SJSA1 (cell line): ENCODE data around the gene CDK15. TPM values are rescaled to one million over a fixed set of nuclear protein-coding genes. Genes with fewer than 3 reads are reported as not detected.
"Not testable (repeated sequence)": the region's sequence is repeated elsewhere in the genome, so short reads cannot be mapped to it uniquely, and the experiment has no call there.

Experiments used
- DNase-seq, 2 experiments: peaks; one replicate each; pipeline ENCODE4 v3.0.0-alpha.2; 2015 to 2020; ENCODE audit warnings: low spot score in 2 of 2, low read depth in 1 of 2
- H3K27ac ChIP-seq: fragments of 250-450 bp; sonication (Bioruptor Pico); 2 replicates; pipeline ENCODE4 v1.5.1; 2020; ENCODE audit warnings: mild to moderate bottlenecking, moderate library complexity
- H3K27me3 ChIP-seq: fragments of 250-450 bp; sonication (Bioruptor Pico); replicated peaks from 2 replicates; pipeline ENCODE4 v1.5.1; 2020; ENCODE audit warnings: mild to moderate bottlenecking, moderate library complexity
- H3K36me3 ChIP-seq: fragments of 250-450 bp; sonication (Bioruptor Pico); 2 replicates; pipeline ENCODE4 v1.5.1; 2020; ENCODE audit warnings: mild to moderate bottlenecking
- H3K4me1 ChIP-seq: fragments of 250-450 bp; sonication (Bioruptor Pico); replicated peaks from 2 replicates; pipeline ENCODE4 v1.6.1; 2021; ENCODE audit warnings: mild to moderate bottlenecking
- H3K4me3 ChIP-seq: fragments of 250-450 bp; sonication (Bioruptor Pico); 2 replicates; pipeline ENCODE4 v1.5.1; 2020; ENCODE audit warnings: mild to moderate bottlenecking
- H3K9me3 ChIP-seq: fragments of 250-450 bp; sonication (Bioruptor Pico); replicated peaks from 2 replicates; pipeline ENCODE4 v1.5.1; 2020; ENCODE audit warnings: mild to moderate bottlenecking
- total RNA-seq: library from RNA; depleted of rRNA; stranded (reverse); fragments of >200 nt; shearing (Covaris generic); gene quantifications from 2 replicates; pipeline ENCODE4 v1.2.3, GENCODE V29; 2014

CDK15 gene
- total RNA-seq, 1 experiment from 2014 or later: 29.4 TPM

DNA sequence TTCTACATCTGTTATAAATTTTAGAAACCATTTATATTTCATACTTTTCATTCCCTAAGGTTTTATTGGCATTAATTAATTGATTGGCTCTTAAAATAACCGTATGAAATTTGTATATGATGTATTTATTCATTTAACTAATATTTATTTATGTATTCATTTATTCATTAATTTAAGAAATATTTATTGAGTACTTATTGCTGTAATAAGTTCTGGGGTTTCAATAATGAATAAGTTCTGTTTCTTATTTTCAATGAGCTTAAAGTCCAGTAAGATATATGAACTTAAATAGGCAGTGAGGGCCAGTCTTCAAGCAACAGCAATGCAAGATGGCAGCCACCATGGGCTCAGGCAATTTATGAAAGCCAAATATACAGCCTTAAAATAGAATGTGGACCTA, 17.9 kb downstream of the CDK15 start:
- Histone ChIP-seq H3K36me3 (no peaks in the 10 kb centered on the region), H3K27ac (no peak overlapping the region), H3K4me3 (no peak overlapping the region), H3K4me1 (peaks cover 8% of the 10 kb centered on the region; the same call in 1 of the 2 replicates), H3K27me3 (no peaks in the 10 kb centered on the region), H3K9me3 (no peaks in the 10 kb centered on the region)
- DNase-seq: no peak

DNA sequence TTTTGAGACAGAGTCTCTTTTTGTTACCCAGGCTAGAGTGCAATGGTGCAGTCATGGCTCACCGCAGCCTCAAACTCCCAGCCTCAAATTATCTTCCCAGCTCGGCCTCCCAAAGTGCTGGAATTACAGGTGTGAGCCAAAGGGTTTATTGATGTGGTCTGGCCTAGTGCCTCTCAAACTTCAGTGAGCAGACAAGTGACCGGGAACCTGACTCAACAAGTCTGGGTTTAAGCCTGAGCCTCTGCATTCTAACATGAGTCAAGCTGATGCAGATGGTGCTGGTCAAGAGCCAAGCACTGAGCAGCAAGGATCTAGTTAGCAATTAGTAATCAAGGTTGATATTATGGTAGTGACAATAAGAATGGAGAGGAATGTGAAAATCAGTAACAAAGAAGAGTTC, 21.3 kb downstream of the CDK15 start:
- H3K9me3 ChIP-seq: no peaks in the 10 kb centered on the region; the same call in 1 of the 2 replicates
- H3K27me3 ChIP-seq: no peaks in the 10 kb centered on the region
- H3K36me3 ChIP-seq: no peaks in the 10 kb centered on the region
- H3K4me3 ChIP-seq: no peak overlapping the region
- no peak for DNase-seq
- peaks cover 20% of the 10 kb centered on the region for H3K4me1 ChIP-seq
- no peak overlapping the region for H3K27ac ChIP-seq

DNA sequence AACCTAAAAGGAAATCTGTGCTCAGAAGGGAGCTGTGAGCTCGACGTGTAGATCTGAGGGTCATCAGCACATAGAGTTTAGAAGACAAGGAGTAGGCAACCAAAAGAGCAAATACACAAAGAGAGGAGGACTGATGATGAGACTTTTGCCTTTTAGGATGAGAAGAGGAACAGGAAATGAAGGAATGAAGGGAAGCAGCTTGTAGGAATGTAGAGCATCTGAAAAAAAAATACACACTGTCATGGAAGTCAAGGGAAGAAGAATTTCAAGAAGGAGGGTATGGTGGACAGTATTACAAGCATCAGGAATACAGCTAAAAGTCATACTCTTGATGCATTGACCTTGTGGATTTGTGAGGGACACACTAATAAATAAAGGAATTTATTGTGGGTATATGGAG, 21.9 kb downstream of the CDK15 start:
- no peak for DNase-seq
- Histone ChIP-seq H3K27ac (no peak overlapping the region), H3K9me3 (no peaks in the 10 kb centered on the region; the same call in 1 of the 2 replicates)

DNA sequence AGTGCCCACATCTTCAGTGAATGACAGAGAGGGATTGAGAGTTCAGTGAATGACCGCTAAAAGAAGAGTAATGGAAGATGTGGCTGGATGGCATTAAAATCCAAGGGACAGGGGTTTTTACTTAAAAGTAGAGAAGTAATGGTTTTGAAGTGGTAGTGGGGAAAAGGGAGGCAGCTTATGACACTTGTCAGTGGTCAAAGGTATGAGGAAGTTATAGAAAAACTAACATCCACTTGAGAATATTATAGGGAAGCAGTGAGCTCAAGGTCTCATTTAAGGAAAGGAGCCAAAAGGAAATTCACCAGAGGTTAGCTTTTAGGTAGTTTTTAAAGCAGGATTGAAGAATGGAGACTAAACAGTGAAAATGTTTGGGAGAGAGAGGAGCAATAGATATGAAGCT, 24.3 kb downstream of the CDK15 start:
- no peaks in the 10 kb centered on the region; the same call in 1 of the 2 replicates for H3K9me3 ChIP-seq
- no peak for DNase-seq
- H3K36me3 ChIP-seq: no peaks in the 10 kb centered on the region
- no peak overlapping the region for H3K4me3 ChIP-seq
- H3K27me3 ChIP-seq: no peaks in the 10 kb centered on the region
- H3K4me1 ChIP-seq: peaks cover 20% of the 10 kb centered on the region
- no peak overlapping the region for H3K27ac ChIP-seq

More for the DNA sequence above, 21.9 kb downstream of the CDK15 start:
- no peak overlapping the region for H3K4me3 ChIP-seq
- no peaks in the 10 kb centered on the region for H3K36me3 ChIP-seq
- peaks cover 20% of the 10 kb centered on the region for H3K4me1 ChIP-seq
- no peaks in the 10 kb centered on the region for H3K27me3 ChIP-seq

DNA sequence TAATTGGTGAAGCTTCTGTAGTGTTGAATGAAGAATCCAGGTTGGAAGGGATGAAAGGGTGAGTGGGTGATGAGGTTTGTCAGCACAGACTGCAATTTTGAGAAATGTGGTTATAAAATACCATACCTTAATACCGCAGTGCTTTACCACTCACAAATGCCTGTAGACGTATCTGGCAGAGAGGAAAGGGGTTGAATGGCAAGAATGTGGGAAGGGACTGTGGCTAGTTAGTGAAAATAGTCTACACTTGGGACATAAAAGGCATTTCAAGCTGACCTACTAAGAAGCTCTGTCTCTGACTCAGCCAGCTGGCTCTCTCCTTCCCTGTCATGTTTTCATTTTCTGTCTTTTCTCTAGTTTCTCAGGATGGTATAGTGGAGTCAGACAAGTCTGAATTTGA, 25.1 kb downstream of the CDK15 start:
- Histone ChIP-seq H3K27ac (peak overlapping the region; percentile 17; the same call in 1 of the 2 replicates), H3K4me1 (peaks cover 20% of the 10 kb centered on the region), H3K27me3 (no peaks in the 10 kb centered on the region), H3K36me3 (no peaks in the 10 kb centered on the region), H3K9me3 (no peaks in the 10 kb centered on the region; the same call in 1 of the 2 replicates), H3K4me3 (no peak overlapping the region)
- DNase-seq: peak in 1 of 2 experiments; percentile 49

DNA sequence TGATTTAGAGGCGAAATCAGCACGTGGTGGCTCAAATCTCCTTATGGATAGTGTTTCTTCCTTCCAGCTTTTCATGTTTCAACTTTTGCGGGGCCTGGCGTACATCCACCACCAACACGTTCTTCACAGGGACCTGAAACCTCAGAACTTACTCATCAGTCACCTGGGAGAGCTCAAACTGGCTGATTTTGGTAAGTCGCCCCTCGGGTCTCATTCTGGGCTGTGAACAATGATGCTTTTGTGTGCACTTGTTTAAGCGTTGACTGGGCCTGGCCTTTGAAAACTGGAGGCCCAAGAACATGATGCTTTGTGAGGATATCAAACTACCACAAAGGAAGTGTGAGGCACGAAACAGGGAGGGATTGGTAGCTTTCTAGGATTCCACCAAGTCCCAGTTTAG, 27.4 kb downstream of the CDK15 start:
- Histone ChIP-seq H3K27ac (no peak overlapping the region), H3K27me3 (no peaks in the 10 kb centered on the region), H3K4me3 (no peak overlapping the region), H3K4me1 (peaks cover 12% of the 10 kb centered on the region), H3K9me3 (no peaks in the 10 kb centered on the region; the same call in 1 of the 2 replicates), H3K36me3 (no peaks in the 10 kb centered on the region)
- no peak for DNase-seq

DNA sequence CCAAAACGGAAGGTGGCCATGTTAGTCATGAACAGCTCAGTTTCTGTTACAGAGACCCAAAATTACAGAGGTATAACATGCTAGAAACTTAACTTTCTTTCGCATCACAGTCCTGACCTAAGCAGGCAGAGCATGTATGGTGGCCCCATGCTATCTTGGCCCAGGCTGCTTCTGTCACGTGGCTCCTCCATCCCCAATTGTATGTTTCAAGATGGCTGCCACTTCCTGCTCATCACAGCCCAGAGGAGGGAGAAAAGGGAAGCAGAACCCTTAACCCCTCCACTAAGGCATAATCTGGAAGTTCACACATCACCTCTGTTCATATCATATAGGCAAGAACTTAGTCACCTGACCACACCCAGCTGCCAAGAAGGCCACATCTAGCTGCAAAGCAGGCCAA, 28.7 kb downstream of the CDK15 start:
- H3K27me3 ChIP-seq: no peaks in the 10 kb centered on the region
- H3K4me1 ChIP-seq: peaks cover 15% of the 10 kb centered on the region
- no peak overlapping the region for H3K4me3 ChIP-seq
- no peak for DNase-seq
- H3K36me3 ChIP-seq: no peaks in the 10 kb centered on the region
- H3K27ac ChIP-seq: no peak overlapping the region
- no peaks in the 10 kb centered on the region; the same call in 1 of the 2 replicates for H3K9me3 ChIP-seq

DNA sequence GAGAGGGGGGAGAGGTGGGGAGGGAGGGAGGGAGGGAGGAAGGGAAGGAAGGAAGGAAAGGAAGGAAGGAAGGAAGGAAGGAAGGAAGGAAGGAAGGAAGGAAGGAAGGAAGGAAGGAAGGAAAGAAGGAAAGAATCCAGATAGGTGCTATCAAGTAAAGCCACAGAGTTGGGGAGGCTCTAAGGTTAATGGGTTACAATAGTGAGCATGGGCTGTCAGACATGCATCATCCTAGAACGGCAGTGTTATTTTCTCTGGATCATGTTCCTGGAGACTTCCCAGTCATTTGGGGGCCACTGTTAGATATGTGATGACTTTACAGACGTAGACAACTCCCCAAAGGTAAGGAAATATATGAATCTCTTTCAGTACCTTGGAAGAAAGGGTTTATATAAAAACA, 31.1 kb downstream of the CDK15 start:
- Histone ChIP-seq H3K36me3 (no peaks in the 10 kb centered on the region), H3K27me3 (no peaks in the 10 kb centered on the region), H3K27ac (no peak overlapping the region), H3K4me1 (peaks cover 9% of the 10 kb centered on the region), H3K9me3 (peaks cover 3% of the 10 kb centered on the region; the same call in 1 of the 2 replicates), H3K4me3 (no peak overlapping the region)
- no peak for DNase-seq

DNA sequence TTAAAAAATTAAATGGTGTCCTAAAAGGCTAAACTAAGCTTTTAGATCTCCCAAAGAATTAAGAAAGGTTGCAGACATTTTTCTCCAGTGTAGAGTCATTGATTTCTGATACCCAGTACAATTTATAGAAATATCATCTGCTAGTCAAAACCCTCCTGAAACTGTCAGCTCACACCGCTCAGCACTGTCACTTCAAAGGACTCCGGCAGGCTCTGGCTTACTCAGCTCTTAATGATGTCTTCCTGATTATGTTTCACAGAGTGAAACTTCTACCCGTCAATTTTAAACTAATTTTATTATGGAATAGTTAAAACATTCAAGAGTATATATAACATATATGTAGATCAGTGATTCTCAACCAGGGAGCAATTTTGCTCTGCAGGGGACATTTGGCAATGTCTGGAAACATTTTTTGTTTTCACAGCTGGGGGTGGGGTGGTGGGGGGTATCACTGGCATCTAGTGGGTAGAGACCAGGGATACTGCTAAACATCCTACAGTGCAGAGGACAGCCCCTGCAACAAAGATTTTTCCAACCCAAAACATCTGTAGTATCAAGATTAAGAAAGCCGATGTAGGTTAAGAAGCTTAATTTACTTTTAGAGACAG, 31.6 kb downstream of the CDK15 start:
- DNase-seq: no peak

DNA sequence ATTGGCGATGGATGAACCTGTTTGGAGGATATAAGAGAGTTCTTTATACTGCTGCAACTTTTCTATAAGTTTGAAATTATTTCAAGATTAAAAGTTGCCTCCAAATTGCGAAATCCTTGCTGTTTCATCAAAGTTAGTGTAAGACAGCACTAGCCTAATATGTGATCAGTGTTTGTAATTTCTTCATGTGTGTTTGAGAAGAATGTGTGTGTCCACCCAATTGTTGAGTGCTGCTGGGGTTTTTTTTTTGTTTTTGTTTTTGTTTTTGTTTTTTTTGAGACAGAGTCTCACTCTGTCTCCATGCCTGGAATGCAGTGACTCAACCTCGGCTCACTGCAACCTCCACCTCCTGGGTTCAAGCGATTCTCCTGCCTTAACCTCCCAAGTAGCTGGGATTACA, 33.4 kb downstream of the CDK15 start:
- Histone ChIP-seq H3K27ac (no peak overlapping the region), H3K4me1 (peaks cover 12% of the 10 kb centered on the region), H3K27me3 (no peaks in the 10 kb centered on the region), H3K9me3 (0 out of 2 replicates have a peak, but pooled peaks cover 3% of the 10 kb centered on the region), H3K36me3 (no peaks in the 10 kb centered on the region), H3K4me3 (no peak overlapping the region)
- DNase-seq: peak in 1 of 2 experiments; percentile 16

More for the DNA sequence above, 31.6 kb downstream of the CDK15 start:
- Histone ChIP-seq H3K27me3 (no peaks in the 10 kb centered on the region), H3K4me1 (peaks cover 12% of the 10 kb centered on the region), H3K9me3 (peaks cover 3% of the 10 kb centered on the region; the same call in 1 of the 2 replicates), H3K4me3 (no peak overlapping the region), H3K36me3 (no peaks in the 10 kb centered on the region), H3K27ac (no peak overlapping the region)

DNA sequence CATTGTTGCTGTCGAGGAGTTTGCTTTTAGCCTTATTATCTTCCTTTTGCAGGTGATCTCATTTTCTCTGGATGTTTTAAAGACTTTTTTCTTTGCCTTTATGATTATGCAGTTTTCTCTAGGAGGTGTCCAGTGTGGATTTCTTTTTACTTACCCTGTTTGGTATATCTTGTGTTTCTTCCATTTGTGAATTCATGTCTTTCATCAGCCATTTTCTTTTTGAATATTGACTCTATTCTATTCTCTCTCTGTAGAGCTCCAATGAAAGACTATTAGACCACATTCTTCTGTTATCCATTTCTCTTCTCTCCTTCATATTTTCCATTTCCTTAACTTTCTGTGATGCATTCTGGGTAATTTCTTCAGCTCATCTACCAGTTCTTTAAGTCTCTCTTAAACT, 34.4 kb downstream of the CDK15 start:
- H3K4me1 ChIP-seq: peaks cover 12% of the 10 kb centered on the region
- H3K4me3 ChIP-seq: no peak overlapping the region
- H3K27ac ChIP-seq: no peak overlapping the region
- H3K27me3 ChIP-seq: no peaks in the 10 kb centered on the region
- H3K36me3 ChIP-seq: no peaks in the 10 kb centered on the region
- 0 out of 2 replicates have a peak, but pooled peaks cover 3% of the 10 kb centered on the region for H3K9me3 ChIP-seq
- no peak for DNase-seq

DNA sequence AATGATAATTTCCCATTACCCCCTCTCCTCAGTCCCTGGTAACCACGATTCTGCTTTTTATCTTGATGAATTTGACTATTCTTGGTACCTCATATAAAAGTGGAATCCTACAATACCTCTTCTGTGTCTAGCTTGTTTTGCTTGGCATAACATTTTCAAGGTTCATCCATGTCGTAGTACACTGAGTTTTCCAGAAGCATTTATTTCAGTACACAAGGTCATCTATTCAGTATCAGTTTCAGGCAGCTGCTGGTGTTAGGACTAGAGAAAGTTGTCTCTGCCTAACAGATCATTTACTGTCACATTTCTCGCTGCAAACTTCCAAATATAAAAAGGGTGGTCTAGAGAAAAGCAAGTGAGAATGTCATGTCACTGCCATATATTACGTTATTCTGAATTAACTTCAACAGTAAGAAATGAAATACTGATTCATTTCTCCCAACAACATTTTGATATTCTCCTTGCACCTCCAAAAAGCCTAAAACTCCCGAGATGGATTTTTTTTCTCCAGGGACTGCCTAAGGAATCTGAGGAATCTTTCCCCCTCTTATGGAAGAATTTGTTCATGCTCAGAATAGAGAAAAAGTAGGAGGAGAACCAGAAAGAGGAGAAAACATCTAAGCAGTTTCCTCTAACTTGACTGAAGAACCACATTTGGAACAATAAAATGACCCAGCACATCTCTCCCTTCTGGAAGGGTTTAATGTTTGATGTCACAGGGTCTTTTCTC, 36.0 kb downstream of the CDK15 start:
- no peak overlapping the region for H3K27ac ChIP-seq
- peaks cover 16% of the 10 kb centered on the region for H3K4me1 ChIP-seq
- H3K27me3 ChIP-seq: no peaks in the 10 kb centered on the region
- DNase-seq: no peak
- H3K36me3 ChIP-seq: no peaks in the 10 kb centered on the region
- H3K9me3 ChIP-seq: 0 out of 2 replicates have a peak, but pooled peaks cover 3% of the 10 kb centered on the region
- H3K4me3 ChIP-seq: no peak overlapping the region

DNA sequence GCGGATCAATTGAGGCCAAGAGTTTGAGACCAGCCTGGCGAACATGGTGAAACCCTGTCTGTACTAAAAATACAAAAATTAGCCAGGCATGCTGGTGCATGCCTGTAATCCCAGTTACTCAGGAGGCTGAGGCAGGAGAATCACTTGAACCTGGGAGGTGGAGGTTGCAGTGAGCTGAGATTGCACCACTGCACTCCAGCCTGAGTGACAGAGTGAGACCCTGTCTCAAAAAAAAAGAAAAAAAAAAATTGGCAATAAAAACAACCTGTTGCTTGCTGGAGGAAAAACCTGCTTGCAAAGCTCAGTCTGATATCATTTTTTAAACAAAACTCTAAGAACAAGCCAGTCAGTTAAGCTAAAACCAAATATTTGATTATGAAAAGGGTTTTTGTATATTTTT, 38.6 kb downstream of the CDK15 start:
- H3K9me3 ChIP-seq, H3K27me3 ChIP-seq, H3K36me3 ChIP-seq, H3K27ac ChIP-seq, H3K4me3 ChIP-seq, DNase-seq: not testable (repeated sequence)
- H3K4me1 ChIP-seq: peaks cover 23% of the 10 kb centered on the region

DNA sequence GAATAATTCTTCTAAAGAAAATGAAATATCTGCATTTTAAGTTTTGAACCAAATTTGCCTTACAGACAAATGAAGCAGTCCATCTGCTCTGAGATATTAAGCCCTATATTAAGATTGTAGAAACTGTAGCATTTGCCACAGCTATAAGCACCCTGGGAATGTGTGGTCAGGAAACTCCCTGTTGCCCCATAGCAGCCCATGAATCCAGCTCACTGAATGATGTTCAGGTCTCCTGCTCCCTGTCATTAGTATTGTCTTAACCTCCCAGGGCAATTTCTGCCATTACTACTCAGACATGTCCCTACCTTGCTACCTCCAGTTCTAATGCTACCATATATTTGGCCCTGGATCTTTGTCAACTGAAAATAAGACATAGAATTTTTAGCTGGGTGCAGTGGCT, 41.1 kb downstream of the CDK15 start:
- DNase-seq: no peak
- no peak overlapping the region for H3K4me3 ChIP-seq
- H3K27me3 ChIP-seq: no peaks in the 10 kb centered on the region
- H3K36me3 ChIP-seq: no peaks in the 10 kb centered on the region
- H3K27ac ChIP-seq: no peak overlapping the region
- H3K9me3 ChIP-seq: no peaks in the 10 kb centered on the region
- H3K4me1 ChIP-seq: peaks cover 18% of the 10 kb centered on the region
